ENCODE measurements around the gene SLC10A7.

Gene SLC10A7

DNA sequence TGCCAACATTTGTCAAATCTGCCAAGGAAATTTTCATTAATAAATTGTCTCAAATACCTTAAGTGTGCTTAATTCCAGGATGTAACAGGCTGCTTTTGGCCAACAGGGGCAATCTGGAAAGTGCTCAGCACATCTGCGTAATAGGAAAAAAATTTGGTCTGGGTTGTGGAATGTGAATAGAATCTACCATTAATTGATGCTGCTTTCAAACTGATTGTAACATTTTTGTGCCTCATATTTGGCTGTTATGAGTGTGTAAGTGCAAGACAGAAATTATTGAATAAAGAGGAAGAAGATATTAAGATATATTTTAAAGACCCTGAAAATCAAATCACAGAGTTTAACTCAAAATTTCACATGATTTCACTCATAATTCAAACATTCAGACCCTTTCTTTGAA lies 266.3 kb downstream of the SLC10A7 start:
- H3K9ac ChIP-seq (ENCODE audit: low read length), result no peak overlapping the region
- no peak overlapping the region for H2AFZ ChIP-seq (ENCODE audit: low read depth, low read length, severe bottlenecking)
- no peaks in the 10 kb centered on the region for H3K36me3 ChIP-seq (ENCODE audit: low read length)
- no peaks in the 10 kb centered on the region for H3K27me3 ChIP-seq (ENCODE audit: low read length)
- H3K4me3 ChIP-seq (ENCODE audit: insufficient read depth, low read length, poor library complexity, severe bottlenecking), result no peak overlapping the region
- H3K27ac ChIP-seq (ENCODE audit: low read depth, low read length), result no peak overlapping the region
- no peaks in the 10 kb centered on the region for H4K20me1 ChIP-seq (ENCODE audit: low read depth, low read length)
- no peaks in the 10 kb centered on the region for H3K9me3 ChIP-seq (ENCODE audit: insufficient read depth, low read length)
- H3K9me2 ChIP-seq (replicated peaks; ENCODE audit: insufficient read depth, low read length), result no peaks in the 10 kb centered on the region
- H3K4me2 ChIP-seq (ENCODE audit: low read depth, low read length, poor library complexity, severe bottlenecking), result no peak overlapping the region
- no peaks in the 10 kb centered on the region for H3K79me2 ChIP-seq (ENCODE audit: insufficient read depth, low read length)
- TF ChIP-seq, protein P1, sequence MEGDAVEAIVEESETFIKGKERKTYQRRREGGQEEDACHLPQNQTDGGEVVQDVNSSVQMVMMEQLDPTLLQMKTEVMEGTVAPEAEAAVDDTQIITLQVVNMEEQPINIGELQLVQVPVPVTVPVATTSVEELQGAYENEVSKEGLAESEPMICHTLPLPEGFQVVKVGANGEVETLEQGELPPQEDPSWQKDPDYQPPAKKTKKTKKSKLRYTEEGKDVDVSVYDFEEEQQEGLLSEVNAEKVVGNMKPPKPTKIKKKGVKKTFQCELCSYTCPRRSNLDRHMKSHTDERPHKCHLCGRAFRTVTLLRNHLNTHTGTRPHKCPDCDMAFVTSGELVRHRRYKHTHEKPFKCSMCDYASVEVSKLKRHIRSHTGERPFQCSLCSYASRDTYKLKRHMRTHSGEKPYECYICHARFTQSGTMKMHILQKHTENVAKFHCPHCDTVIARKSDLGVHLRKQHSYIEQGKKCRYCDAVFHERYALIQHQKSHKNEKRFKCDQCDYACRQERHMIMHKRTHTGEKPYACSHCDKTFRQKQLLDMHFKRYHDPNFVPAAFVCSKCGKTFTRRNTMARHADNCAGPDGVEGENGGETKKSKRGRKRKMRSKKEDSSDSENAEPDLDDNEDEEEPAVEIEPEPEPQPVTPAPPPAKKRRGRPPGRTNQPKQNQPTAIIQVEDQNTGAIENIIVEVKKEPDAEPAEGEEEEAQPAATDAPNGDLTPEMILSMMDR (IDR thresholded peaks at IDR 0.05; ENCODE audit: insufficient read depth, low read length, poor library complexity, severe bottlenecking), result no peak
- no peak for TF ChIP-seq EZH2phosphoT487 (conservative IDR thresholded peaks at IDR 0.05; ENCODE audit: low read length)
- H3F3A ChIP-seq (ENCODE audit: insufficient read depth), result no peaks in the 10 kb centered on the region

DNA sequence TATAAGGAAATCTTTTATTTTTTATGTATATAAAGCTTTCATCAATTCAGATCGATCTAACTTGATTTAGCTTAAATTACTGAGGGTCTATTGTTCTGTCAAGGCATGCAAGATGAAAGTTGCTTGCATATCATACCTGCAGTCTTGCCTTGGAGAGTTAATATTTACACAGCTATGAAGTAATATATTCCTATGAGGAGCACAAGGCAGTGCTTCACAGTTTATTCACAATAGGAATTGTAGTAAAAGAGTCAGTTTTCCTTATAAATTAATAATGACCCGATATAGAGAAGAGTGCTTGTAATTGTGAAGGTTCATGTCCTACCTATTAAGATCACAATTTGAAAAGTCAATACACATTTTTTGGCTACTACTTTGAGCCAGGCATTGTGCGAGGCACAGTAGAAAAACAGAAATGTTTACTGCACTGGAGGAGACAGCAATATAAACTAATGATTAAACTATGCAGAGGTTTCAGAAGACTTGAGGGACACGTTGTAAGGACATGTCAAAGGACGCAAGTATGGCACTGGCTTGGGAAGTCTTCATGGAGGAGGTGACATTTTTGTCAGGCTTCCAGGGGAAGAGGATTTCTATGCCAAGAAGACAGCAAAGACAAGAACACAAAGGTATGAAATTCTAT lies 268.6 kb downstream of the SLC10A7 start:
- Histone ChIP-seq H3K9me2 (replicated peaks; ENCODE audit: insufficient read depth, low read length) (no peaks in the 10 kb centered on the region), H3K4me2 (ENCODE audit: low read depth, low read length, poor library complexity, severe bottlenecking) (no peak overlapping the region), H3K79me2 (ENCODE audit: insufficient read depth, low read length) (no peaks in the 10 kb centered on the region), H3K27ac (ENCODE audit: low read depth, low read length) (no peak overlapping the region), H3K4me3 (ENCODE audit: insufficient read depth, low read length, poor library complexity, severe bottlenecking) (no peak overlapping the region), H3K36me3 (ENCODE audit: low read length) (no peaks in the 10 kb centered on the region), H3F3A (ENCODE audit: insufficient read depth) (no peaks in the 10 kb centered on the region), H3K9ac (ENCODE audit: low read length) (no peak overlapping the region), H4K20me1 (ENCODE audit: low read depth, low read length) (no peaks in the 10 kb centered on the region), H2AFZ (ENCODE audit: low read depth, low read length, severe bottlenecking) (no peak overlapping the region), H3K27me3 (ENCODE audit: low read length) (no peaks in the 10 kb centered on the region), H3K9me3 (ENCODE audit: insufficient read depth, low read length) (no peaks in the 10 kb centered on the region)
- TF ChIP-seq, protein P1 (IDR thresholded peaks at IDR 0.05; ENCODE audit: insufficient read depth, low read length, poor library complexity, severe bottlenecking), result no peak
- TF ChIP-seq EZH2phosphoT487 (conservative IDR thresholded peaks at IDR 0.05; ENCODE audit: low read length), result no peak

DNA sequence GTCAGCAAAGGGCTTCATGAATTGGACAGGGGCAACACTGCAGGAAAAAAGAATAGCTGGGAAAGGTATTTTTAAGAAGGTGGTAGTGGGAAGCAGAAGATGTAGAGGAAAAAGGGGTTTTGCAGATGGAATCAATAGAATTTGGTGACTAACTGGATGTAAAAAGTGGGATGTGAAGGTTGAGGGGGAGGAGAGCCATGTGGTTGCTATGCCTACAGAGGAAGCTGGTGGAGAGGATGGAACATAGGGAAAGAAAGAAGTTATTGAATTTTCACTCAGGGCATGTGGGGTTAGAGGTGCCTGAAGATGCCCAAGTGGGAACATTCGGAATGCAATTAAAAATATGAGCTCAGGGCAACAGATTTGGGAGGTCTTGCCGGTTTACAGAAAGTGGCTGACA lies 274.4 kb downstream of the SLC10A7 start:
- no peaks in the 10 kb centered on the region for H3F3A ChIP-seq (ENCODE audit: insufficient read depth)
- no peak overlapping the region for H3K9ac ChIP-seq (ENCODE audit: low read length)
- no peak overlapping the region for H3K27ac ChIP-seq (ENCODE audit: low read depth, low read length)
- no peaks in the 10 kb centered on the region for H3K27me3 ChIP-seq (ENCODE audit: low read length)
- no peaks in the 10 kb centered on the region for H3K9me3 ChIP-seq (ENCODE audit: insufficient read depth, low read length)
- no peaks in the 10 kb centered on the region for H4K20me1 ChIP-seq (ENCODE audit: low read depth, low read length)
- TF ChIP-seq EZH2phosphoT487 (conservative IDR thresholded peaks at IDR 0.05; ENCODE audit: low read length), result no peak
- TF ChIP-seq, protein P1 (IDR thresholded peaks at IDR 0.05; ENCODE audit: insufficient read depth, low read length, poor library complexity, severe bottlenecking), result no peak
- H3K79me2 ChIP-seq (ENCODE audit: insufficient read depth, low read length), result no peaks in the 10 kb centered on the region
- no peaks in the 10 kb centered on the region for H3K36me3 ChIP-seq (ENCODE audit: low read length)
- no peak overlapping the region for H3K4me2 ChIP-seq (ENCODE audit: low read depth, low read length, poor library complexity, severe bottlenecking)
- H3K9me2 ChIP-seq (replicated peaks; ENCODE audit: insufficient read depth, low read length), result no peaks in the 10 kb centered on the region
- H3K4me3 ChIP-seq (ENCODE audit: insufficient read depth, low read length, poor library complexity, severe bottlenecking), result no peak overlapping the region
- H2AFZ ChIP-seq (ENCODE audit: low read depth, low read length, severe bottlenecking), result no peak overlapping the region

Measured in SU-DHL-6 (cell line).